HEK293 (cell line): ENCODE results near the gene FSTL3.

Source experiments
- AEBP2 ChIP-seq: fragments of 450-650 bp; formaldehyde crosslinking; IDR thresholded peaks from 2 replicates; pipeline ENCODE4 v1.5.1; 2016; ENCODE audit warnings: missing biosample characterization, missing genetic modification characterization, borderline replicate concordance
- BCL11B ChIP-seq: fragments of 450-650 bp; formaldehyde crosslinking; IDR thresholded peaks from 2 replicates; pipeline ENCODE4 v1.5.1; 2016; ENCODE audit warnings: low read depth, missing biosample characterization, missing genetic modification characterization
- BCL6B ChIP-seq: fragments of 450-650 bp; formaldehyde crosslinking; IDR thresholded peaks from 2 replicates; pipeline ENCODE4 v1.5.1; 2017; ENCODE audit warnings: missing biosample characterization, missing genetic modification characterization
- KLF10 ChIP-seq: fragments of 450-650 bp; IDR thresholded peaks from 2 replicates; pipeline ENCODE4 v1.5.1; 2018; ENCODE audit warnings: missing biosample characterization, mild to moderate bottlenecking, missing genetic modification characterization
- MEIS1 ChIP-seq: sonication (generic); formaldehyde crosslinking; IDR thresholded peaks from 2 replicates; pipeline ENCODE4 v1.8.1; 2022; ENCODE audit warnings: missing genetic modification reagents, mild to moderate bottlenecking, borderline replicate concordance
- MZF1 ChIP-seq: fragments of 450-650 bp; formaldehyde crosslinking; IDR thresholded peaks from 2 replicates; pipeline ENCODE4 v1.5.1; 2017; ENCODE audit warnings: missing biosample characterization, missing genetic modification characterization, borderline replicate concordance
- SP7 ChIP-seq: fragments of 450-650 bp; formaldehyde crosslinking; IDR thresholded peaks from 2 replicates; pipeline ENCODE4 v1.5.1; 2016; ENCODE audit warnings: missing biosample characterization, missing genetic modification characterization
- ZBTB10 ChIP-seq: fragments of 450-650 bp; formaldehyde crosslinking; IDR thresholded peaks from 2 replicates; pipeline ENCODE4 v1.5.1; 2016; ENCODE audit warnings: missing biosample characterization, missing genetic modification characterization
- ZBTB20 ChIP-seq: fragments of 450-650 bp; formaldehyde crosslinking; IDR thresholded peaks from 2 replicates; pipeline ENCODE4 v1.5.1; 2016; ENCODE audit warnings: missing biosample characterization, missing genetic modification characterization
- ZBTB44 ChIP-seq: fragments of 450-650 bp; IDR thresholded peaks from 2 replicates; pipeline ENCODE4 v1.5.1; 2018; ENCODE audit warnings: missing biosample characterization, mild to moderate bottlenecking, missing genetic modification characterization
- ZBTB8A ChIP-seq: fragments of 450-650 bp; formaldehyde crosslinking; IDR thresholded peaks from 2 replicates; pipeline ENCODE4 v1.5.1; 2016; ENCODE audit warnings: missing biosample characterization, missing genetic modification characterization
- ZNF10 ChIP-seq: fragments of 450-650 bp; formaldehyde crosslinking; IDR thresholded peaks from 2 replicates; pipeline ENCODE4 v1.5.1; 2017; ENCODE audit warnings: missing biosample characterization, missing genetic modification characterization
- ZNF175 ChIP-seq: fragments of 450-650 bp; formaldehyde crosslinking; IDR thresholded peaks from 2 replicates; pipeline ENCODE4 v1.5.1; 2016; ENCODE audit warnings: missing biosample characterization, missing genetic modification characterization
- ZNF2 ChIP-seq: fragments of 450-650 bp; formaldehyde crosslinking; IDR thresholded peaks from 2 replicates; pipeline ENCODE4 v1.5.1; 2016; ENCODE audit warnings: missing biosample characterization, missing genetic modification characterization
- ZNF335 ChIP-seq: fragments of 450-650 bp; formaldehyde crosslinking; conservative IDR thresholded peaks from 2 replicates; pipeline ENCODE4 v1.5.1; 2016; ENCODE audit warnings: missing biosample characterization, missing genetic modification characterization
- ZNF426 ChIP-seq: fragments of 450-650 bp; formaldehyde crosslinking; IDR thresholded peaks from 2 replicates; pipeline ENCODE4 v1.5.1; 2017; ENCODE audit warnings: missing biosample characterization, missing genetic modification characterization, mild to moderate bottlenecking, inconsistent platforms, moderate library complexity
- ZNF488 ChIP-seq: fragments of 450-650 bp; formaldehyde crosslinking; IDR thresholded peaks from 2 replicates; pipeline ENCODE4 v1.5.1; 2016; ENCODE audit warnings: missing biosample characterization, missing genetic modification characterization
- ZNF501 ChIP-seq: fragments of 450-650 bp; formaldehyde crosslinking; IDR thresholded peaks from 2 replicates; pipeline ENCODE4 v1.5.1; 2016; ENCODE audit warnings: missing biosample characterization, missing genetic modification characterization
- ZNF510 ChIP-seq: fragments of 450-650 bp; formaldehyde crosslinking; IDR thresholded peaks from 2 replicates; pipeline ENCODE4 v1.5.1; 2018; ENCODE audit warnings: mild to moderate bottlenecking, missing genetic modification characterization, missing biosample characterization; ENCODE audit not compliant: insufficient replicate concordance
- ZNF596 ChIP-seq: fragments of 450-650 bp; IDR thresholded peaks from 2 replicates; pipeline ENCODE4 v1.5.0; 2018; ENCODE audit warnings: missing biosample characterization, mild to moderate bottlenecking, missing genetic modification characterization, moderate library complexity
- ZNF670 ChIP-seq: fragments of 450-650 bp; formaldehyde crosslinking; IDR thresholded peaks from 2 replicates; pipeline ENCODE4 v1.5.1; 2016; ENCODE audit warnings: missing biosample characterization, missing genetic modification characterization, low read depth
- ZNF785 ChIP-seq: fragments of 450-650 bp; formaldehyde crosslinking; IDR thresholded peaks from 2 replicates; pipeline ENCODE4 v1.5.1; 2016; ENCODE audit warnings: missing biosample characterization, missing genetic modification characterization
- ZSCAN16 ChIP-seq: fragments of 450-650 bp; formaldehyde crosslinking; IDR thresholded peaks from 2 replicates; pipeline ENCODE4 v1.5.1; 2016; ENCODE audit warnings: missing biosample characterization, missing genetic modification characterization
- ZSCAN5A ChIP-seq: fragments of 450-650 bp; formaldehyde crosslinking; IDR thresholded peaks from 2 replicates; pipeline ENCODE4 v1.5.1; 2016; ENCODE audit warnings: missing biosample characterization, missing genetic modification characterization

The FSTL3 gene

GRCh38 chr19:633068-633785 is 43.0 kb upstream of the FSTL3 start, which contains the start of gene POLRMT (continued):
- TF ChIP-seq BCL6B (tag by site-specific recombination) (no peak), ZBTB10 (peak; percentile 68; the same call in 1 of the 2 replicates), ZNF10 (tag by site-specific recombination) (no peak), ZNF596 (tag by site-specific recombination) (no peak), ZNF2 (tag by site-specific recombination) (no peak), ZNF175 (tag by site-specific recombination) (no peak), ZSCAN5A (tag by site-specific recombination) (no peak), KLF10 (tag by site-specific recombination) (no peak), ZNF501 (tag by site-specific recombination) (no peak), ZBTB44 (tag by site-specific recombination) (no peak), ZBTB20 (tag by site-specific recombination) (peak; percentile 58; the same call in 1 of the 2 replicates), ZNF335 (0 out of 2 replicates have a peak, but pooled peaks have one; percentile 12), ZNF426 (no peak), MZF1 (tag by site-specific recombination) (no peak), SP7 (tag by site-specific recombination) (no peak), ZNF670 (tag by site-specific recombination) (no peak), ZNF488 (tag by site-specific recombination) (no peak), ZSCAN16 (tag by site-specific recombination) (no peak), BCL11B (tag by site-specific recombination) (peak; percentile 89), ZBTB8A (tag by site-specific recombination) (no peak; the same call in 1 of the 2 replicates), ZNF785 (tag by site-specific recombination) (no peak), ZNF510 (no peak), AEBP2 (tag by site-specific recombination) (no peak), MEIS1 (CRISPR knock-in tag) (no peak)
